Hematopoietic multipotent progenitor cell (in vitro differentiated cells): ENCODE measurements around the gene SENP6. TPM values are rescaled to one million over a fixed set of nuclear protein-coding genes. Genes with fewer than 3 reads are reported as not detected.
A peak's percentile ranks its signal among the peaks of the same experiment; 100 is the strongest.
"Not testable (repeated sequence)": the region's sequence is repeated elsewhere in the genome, so short reads cannot be mapped to it uniquely, and the experiment has no call there.

Source experiments
- DNase-seq, 3 donors: peaks; one replicate each; pipeline ENCODE4 v3.0.0-alpha.2; 2011 to 2015; ENCODE audit warnings: low read depth in 2 of 3, low spot score in 2 of 3
- total RNA-seq: library from RNA; depleted of rRNA; stranded (reverse); fragments of >200 nt; gene quantifications from one replicate; pipeline ENCODE4 v1.2.3, GENCODE V29; 2012

SENP6 gene
- total RNA-seq, 1 donor: 48.2 TPM

DNA sequence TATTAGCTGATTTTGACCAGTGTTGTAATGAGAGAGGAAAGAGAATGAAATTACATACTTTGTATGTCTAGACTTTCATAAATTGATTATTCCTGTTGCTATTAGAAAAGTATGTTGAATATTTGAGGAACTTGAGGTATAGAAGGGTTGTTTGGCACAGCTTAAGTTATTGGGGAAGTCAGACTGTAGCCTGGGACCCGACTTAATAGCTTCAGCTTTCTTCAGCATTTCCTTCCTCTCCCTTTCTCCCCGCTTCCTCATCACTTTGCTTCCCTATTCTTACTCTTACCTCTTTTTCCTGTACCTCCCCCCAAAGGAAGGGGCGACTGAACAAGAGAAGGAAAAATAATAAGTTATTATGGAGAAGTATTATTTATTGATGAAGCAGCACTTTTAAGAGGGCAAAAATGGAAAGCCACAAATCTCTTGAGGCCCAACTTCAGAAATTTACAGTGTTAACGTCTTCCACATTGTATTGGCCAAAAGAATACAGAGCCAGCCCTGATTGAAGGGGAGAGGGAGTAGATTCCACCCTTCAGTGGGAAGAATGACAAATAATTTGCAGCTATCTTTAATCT is 7.4 kb downstream of the SENP6 start:
- peak in 2 of 3 donors; percentile 53 to 66 for DNase-seq

DNA sequence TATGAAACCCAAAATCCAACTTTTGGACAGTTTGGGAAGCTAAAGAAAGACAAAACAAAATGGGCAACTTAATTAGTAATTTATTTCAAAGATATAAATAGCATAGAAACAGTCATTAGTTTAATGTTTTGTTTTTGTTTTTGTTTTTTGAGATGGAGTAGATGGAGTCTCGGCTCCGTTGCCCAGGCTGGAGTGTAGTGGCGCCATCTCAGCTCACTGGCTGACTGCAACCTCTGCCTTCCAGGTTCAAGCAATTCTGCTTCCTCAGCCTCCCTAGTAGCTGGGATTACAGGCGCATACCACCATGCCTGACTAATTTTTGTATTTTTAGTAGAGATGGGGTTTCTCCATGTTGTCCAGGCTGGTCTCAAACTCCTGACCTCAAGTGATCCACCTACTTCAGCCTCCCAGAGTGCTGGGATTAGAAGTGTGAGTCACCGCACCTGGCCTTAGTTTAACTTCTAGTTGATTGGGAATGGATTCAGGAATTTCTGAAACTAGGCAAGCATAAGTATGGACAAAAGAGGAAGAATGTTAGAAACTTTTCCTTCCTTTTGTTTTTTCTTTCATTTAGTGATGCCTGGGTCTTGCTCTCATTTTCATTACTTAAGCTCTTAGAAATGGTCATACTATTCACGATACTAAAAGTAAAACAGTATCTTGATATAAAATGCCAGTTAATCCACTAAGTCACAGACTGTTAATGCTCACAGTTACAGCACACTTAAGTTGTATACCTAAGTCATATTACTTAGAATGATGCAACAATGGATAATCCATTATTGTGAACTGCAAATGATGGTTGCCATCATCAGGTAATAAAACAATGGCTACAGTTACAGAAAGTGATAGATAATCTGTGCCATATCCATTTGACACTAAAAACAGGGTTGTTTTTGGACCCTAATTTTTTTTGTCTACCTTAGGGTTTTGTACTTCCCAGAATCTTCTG is 8.2 kb downstream of the SENP6 start:
- DNase-seq: no peak

DNA sequence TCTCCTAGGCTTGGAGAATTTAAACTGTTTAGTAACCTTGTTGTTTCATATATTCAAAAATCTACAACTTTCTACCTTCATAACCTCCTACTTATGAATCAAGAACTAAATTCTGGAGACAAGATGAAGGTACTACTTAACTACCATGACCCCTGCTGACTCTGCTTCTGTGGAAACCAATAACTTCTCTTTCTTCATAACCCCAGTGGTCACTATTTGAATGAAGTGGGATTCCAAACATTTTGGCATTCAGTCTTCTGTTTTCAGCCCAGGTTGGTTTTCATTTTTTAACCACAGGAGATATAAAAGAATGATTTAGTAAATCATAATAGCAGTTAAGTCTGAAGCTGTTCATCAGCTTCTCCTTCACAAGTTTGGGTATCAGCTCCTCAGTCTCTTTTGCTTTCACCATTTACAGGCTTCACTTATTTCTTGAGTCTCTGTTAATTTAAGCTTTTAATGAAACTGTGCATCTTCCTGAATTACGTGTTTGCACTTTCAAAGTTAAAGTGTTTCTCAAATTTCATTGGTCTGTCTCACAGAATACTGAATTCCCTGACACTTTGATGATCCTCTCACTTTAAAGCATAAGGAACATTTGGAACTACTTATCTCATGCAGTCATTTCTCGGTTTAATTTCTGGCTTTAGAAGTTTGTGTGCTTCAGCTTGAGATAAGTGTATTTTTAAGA is 9.5 kb downstream of the SENP6 start:
- no peak for DNase-seq

DNA sequence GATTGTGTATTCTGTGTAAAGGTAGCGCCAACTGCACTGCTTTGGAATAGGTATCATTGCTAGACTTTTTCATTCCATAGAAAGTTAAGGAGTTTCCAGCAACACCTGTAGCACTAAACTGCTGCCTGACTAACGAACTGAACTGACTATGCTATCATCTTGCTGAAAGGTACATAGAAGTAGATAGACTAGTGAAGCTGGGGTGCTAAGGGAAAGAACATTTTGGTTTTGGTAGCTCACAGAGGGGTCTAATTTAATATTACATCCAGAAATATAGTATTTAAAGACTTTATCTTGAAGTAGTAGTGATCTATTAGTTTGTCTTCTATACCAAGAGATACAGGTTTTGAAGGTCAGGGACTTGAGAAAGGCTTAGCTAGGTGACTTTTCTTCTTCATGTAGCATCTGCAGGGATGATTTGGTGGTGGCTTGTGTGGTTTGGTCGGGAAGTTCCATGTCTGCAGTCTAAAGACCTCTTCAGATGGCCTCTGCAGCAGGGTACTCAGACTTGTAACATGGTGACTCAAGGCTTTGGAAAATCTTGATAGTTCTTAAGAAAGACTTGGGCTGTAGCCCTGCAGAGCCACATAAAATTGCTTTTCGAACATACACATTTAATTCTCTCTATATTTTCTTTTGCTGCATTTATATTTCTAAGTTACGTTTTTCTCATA is 10.2 kb downstream of the SENP6 start:
- DNase-seq: no peak

DNA sequence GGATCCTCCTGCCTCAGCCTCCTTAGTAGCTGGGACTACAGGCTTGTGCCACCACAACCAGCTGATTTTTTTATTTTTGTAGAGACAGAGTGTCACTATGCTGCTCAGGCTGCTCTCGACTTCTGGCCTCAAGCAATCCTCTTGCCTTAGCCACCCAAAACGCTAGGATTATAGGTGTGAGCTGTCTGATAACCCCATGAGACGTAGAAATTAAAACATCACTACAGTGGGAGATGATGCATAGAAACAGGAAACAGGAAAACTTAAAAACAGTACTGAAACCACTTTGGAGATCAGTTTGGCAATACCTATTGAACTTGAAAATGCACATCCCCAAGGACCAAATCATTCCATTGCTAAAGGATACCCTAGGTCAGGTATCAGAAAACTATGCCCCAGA is 10.8 kb downstream of the SENP6 start:
- no peak for DNase-seq

DNA sequence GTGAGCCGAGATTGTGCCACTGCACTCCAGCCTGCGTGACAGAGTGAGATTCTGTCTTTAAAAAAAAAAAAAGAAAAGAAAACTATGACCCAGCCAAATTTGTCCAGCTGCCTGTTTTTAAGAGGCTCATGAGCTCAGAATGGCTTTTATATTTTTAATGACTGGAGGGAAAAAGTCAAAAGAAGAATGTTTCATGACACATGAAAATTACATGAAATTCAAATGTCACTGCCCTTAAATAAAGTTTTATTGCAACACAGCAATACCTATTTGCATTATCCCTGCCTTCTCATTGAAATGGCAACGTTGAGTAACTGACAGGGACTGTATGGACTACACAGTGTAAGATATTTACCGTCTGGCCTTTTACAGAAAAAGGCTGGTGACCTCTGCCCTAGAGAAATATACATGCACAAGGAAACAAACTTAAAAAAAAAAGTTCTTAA is 11.4 kb downstream of the SENP6 start:
- DNase-seq: no peak

DNA sequence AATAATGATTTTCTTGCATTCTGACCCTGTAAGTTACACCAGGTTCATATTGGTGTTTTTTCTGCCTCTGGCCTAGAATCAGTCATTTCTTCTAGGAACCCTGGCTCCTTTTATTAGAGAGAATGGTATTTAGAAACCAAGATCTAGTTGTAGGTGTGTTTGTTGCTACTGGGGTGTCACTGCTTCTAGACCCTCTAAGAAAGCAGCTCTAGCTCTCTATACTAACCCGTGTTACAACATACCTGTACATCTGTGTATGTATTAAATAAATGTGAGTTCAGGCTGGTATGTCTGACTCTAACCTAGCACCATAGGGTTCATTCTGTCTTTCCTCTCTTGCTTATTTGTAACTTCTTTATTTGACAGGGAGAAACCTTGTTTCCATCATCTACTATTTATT is 16.8 kb downstream of the SENP6 start:
- DNase-seq: no peak

DNA sequence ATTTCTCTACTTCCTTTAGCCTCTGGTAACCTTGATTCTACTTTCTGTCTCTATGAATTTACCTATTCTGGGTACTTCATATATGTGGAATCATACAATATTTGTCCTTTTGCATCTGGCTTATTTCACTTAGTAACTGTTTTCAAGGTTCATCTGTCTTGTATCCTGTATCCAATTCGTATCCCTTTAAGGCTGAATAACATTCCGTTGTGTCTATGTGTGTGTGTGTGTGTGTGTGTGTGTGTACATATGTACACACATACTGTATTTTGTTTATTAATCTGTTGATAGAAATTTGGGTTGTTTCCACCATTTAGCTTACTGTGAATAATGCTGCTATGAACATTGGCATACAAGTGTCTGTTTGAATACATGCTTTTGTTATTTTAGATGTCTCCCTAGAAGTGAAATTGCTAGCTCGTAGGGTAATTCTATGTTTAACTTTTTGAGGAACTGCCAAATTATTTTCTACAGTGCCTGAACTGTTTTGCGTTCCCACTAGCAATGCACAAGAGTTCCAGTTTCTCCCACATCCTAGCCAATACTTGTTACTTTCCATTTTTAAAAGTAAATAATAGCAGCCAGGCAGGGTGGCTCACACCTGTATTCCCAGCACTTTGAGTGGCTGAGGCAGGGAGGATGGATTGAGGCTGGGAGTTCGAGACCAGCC is 17.7 kb downstream of the SENP6 start:
- DNase-seq: no peak

DNA sequence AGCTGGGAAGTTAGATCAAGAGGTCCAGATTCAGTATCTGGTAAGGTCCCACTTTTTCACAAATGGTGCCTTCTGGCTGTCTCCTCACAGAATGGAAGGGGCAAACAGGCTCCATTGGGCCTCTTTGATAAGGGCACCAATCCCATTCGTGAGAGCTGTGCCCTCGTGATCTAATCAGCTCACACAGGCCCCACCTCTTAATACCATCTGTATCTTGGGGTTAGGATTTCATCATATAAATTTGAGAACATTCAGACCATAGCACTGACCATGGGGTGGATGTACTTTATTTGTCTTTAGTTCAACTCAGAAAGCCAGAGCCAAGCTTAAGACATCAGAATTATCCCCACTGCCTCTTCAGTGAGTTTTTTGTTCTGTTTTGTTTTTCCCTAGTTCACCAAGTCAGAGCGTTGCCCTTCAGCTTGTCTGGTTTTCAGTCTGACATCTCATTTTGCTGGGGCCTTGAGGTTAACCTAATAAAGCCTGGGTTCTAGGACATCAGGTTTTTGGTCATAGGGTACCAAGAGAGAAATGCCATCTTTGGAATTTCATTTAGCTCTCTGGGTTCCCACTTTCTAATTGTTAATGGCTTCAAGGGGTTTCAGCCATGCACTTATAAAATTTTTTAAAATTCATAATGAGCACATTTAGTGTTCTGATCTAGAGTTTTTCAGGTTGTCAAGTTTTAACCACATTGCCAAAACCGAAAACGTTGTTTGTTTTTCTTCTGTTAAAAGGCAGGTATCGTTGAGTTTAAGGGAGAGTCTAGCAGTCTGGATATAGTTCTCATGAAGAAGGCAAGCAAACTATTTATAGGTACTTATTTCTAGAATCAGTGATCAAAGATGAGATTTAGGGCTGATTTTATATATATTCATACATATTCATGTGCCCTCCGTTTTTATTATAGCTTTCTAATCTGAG is 19.0 kb downstream of the SENP6 start:
- DNase-seq: no peak

DNA sequence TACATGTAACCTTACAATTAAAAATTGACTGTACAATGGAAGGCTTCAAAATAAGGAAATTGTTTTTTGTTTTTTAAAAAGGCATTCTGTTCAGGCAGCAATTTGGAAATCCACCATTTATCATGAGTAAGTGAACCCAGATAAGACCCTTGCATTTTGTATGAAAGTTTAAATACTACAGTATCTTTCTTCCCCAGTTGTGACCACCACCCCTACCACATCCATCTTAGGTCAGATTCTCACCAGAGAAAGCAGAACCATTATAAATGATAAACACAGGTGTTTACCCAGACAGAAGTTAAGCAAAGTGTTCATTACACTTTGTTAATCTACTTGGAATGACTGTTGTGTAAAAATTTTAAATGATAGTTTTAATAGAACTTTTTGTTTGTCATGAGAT is 20.2 kb downstream of the SENP6 start:
- DNase-seq: peak in 2 of 3 donors; percentile 57 to 80

DNA sequence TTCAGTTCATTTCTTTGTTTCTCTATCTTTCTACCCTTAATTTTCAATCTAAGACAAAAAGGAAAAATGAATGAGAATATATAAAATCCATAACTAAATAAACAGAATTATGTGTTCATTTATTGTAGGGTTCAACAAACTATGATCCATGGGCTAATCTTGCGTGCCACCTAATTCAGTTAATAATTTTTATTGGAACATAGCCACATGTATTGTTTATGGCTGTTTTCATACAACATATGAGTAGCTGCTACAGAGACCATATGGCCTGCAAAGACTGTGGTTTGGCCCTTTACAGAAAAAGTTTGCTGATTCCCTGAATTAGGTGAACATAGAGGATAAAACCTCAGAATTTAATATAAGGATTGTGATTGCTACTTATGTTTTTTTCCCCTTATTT is 21.8 kb downstream of the SENP6 start:
- DNase-seq: no peak

DNA sequence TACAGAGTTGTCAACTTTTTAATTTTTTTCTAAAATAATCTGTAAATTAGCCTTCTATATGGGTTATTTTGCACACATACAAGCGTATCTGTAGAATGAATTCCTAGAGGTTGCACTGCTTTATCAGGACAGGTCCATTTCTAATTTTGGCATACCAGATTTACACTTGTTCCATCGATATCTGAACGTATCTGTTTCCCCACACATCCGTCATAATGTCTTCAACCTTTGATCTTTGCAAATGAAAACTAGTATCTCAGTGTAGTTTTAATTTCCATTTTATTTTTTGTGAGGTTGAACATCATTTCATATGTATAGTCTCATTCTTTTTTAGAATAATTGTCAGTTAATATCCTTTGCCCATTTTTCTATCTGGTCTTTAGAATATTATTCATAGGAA is 22.7 kb downstream of the SENP6 start:
- no peak for DNase-seq

DNA sequence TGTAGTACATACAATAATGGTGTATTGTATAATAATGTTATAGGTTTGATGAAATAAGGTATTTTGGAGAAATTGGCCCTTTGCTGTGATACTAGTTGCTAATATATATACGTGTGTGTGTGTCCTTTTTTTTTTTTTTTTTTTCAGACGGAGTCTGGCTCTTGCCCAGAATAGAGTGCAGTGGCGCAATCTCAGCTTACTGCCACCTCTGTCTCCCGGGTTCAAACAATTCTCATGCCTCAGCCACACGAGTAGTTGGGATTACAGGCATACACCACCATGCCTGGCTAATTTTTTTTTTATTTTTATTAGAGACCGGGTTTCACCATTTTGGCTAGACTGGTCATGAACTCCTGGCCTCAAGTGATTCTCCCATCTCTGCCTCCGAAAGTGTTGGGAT is 23.3 kb downstream of the SENP6 start:
- no peak for DNase-seq

DNA sequence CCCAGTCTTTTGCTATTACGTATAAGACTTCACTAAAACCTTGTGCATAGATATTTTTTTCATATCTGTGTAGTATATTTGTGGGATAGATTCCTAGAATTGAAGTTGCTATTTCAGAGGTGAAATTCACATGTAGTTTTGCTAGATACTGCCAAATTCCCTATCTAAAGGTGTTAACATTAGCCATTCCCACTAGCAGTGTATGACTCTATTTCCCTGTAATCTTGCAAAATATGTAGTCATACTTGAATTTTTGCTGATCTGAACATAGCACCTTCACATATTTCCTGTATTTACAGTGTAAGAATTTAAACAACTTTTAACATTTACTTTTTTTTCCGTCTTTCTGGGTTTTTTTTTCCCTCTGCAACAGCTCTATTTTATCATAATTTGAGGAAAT is 24.9 kb downstream of the SENP6 start:
- DNase-seq: no peak

DNA sequence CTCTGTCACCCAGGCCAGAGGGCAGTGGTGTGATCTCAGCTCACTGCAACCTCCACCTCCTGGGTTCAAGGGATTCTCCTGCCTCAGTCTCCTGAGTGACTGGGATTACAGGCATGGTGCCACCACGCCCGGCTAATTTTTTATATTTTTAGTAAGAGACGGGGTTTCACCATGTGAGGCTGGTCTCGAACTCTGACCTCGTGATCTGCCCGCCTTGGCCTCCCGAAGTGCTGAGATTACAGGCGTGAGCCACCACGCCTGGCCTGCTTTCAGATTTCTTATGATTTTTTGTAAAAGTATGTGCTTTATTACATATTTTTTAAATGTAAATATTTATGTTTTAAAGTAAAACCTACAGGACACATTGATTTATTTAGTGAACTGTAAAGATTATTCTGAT is 26.0 kb downstream of the SENP6 start:
- DNase-seq: not testable (repeated sequence)

DNA sequence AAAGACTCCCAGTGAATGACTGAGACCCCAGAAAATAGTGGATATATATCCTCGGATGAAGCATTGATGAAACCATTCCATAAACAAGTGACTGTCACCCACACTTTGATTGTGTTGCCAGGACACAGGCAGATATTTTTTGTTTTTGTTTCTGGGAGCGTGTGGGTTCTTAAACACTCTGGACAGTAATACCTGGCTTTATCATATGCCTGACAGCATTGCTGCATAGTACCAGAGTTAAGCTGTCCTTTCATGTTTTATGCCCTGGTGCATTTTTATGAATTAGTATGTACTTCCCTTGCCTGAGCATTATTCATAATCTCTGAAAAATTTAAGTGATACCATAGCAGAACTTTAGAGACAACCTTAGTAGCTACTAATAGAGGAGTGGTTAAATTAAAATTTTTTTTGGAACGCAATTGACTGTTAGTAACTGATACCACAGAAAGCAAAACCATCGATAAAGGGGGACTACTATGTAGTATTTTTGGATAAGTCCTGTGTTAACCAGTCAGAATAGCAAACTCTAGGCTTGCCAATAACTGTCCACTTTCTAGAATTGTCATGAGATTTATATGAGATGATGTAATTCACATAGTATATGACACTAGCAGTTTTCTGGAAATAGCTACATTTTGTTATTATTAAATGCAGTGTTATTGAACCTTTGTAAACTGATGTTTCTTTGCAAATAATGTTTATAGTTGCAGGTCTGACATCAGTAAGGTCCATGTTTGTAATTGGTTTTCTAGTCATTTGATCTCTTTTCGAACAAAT is 30.4 kb downstream of the SENP6 start:
- DNase-seq: no peak

DNA sequence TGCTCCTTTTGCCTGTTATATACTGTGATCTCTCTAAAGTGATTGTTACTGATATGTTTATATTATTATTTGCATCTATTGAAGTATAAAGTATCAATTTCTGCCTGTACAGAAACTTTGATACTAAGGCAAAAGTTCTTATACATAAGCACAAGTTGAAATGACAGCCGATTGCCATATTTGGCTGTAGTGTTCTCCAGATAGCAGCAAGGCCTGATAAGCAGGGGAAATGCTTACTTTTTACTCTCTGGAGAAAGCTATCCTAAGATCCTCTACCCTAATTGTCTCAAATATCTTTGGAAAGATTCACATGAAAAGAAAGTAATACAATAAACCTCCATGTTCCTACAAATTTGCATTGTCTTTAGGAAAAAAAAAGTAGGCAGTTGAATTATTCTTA is 31.4 kb downstream of the SENP6 start:
- no peak for DNase-seq

DNA sequence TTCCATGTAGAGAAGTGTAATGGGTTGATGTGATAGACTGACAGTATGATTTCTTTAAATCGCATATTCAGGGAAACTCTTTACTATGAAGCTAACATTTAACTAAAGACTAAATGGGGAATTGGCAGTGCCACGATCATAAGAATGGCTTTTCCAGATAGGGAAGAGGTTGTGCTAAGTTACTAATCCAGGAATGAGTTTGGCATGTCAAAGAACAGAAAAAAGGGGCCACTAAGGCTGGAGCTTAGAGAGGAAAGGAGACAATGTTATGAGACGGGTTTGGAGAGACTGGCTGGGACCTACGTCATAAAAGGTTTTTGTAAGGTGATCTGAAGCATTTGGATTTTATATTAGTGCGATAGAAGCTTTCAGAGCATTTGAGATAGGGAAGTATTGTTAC is 40.6 kb downstream of the SENP6 start:
- no peak for DNase-seq

DNA sequence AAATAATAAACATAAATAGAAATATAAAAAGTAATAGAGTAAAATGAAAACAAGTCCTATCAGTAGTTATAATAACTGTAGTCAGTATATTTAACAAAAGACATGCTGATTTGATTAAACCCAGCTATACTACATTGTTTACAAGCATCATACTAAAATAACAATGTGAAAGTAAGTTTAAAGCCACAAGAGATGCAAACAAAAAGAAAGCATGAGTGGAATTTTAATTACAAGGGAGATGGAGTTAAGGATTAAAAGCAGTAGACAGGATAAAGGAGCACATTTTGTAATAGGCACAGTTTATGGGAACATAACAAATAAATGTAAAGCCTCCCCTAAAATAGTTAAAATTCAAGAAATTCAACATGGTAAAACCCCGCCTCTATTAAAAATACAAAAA is 41.5 kb downstream of the SENP6 start:
- no peak for DNase-seq
